GM10248 (cell line): ENCODE data around the gene CDK18.
"Not testable (repeated sequence)": the region's sequence is repeated elsewhere in the genome, so short reads cannot be mapped to it uniquely, and the experiment has no call there.

Experiments used
- CTCF ChIA-PET: fragments of 300-600 bp; sonication (Branson Sonifier 250); formaldehyde crosslinking; extraction: SDS; loops from one replicate; lab custom pipeline; 2021; ENCODE audit warnings: antibody characterized with exemption; lab: Yijun Ruan, JAX
- POLR2A ChIA-PET: fragments of 350-650 bp; sonication (Branson Sonifier 250); formaldehyde crosslinking; extraction: SDS; loops from one replicate; lab custom pipeline; 2020; ENCODE audit warnings: antibody characterized with exemption; lab: Yijun Ruan, JAX
- DNase-seq: peaks from one replicate; pipeline ENCODE4 v3.0.0; 2012; ENCODE audit errors: extremely low spot score
- TF ChIP-seq, protein P1 (sequence below): IDR thresholded peaks from 2 replicates; pipeline ENCODE4 v1.5.1; 2012; ENCODE audit warnings: mild to moderate bottlenecking, low read depth; ENCODE audit errors: extremely low read depth, missing control alignments, control extremely low read depth

The CDK18 gene

DNA sequence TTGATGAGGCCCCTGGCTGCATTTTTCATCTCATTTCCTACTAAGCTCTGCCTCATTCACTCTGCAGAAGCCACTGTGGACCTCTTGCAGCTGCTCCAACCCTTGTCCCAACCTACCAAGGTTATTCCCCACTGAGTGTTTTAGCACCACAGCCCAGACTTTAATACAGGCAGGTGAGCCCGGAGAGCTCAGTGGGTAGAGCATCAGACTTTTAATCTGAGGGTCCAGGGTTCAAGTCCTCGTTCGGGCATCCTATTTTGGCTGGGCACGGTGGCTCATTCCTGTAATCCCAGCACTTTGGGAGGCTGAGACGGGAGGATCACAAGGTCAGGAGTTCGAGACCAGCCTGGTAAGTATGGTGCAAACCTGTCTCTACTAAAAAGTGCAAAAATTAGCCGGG lies 30.5 kb upstream of the CDK18 start:
- ChIA-PET POLR2A (no interaction called here), CTCF (interaction anchor here (1.0 to 4.4 kb wide), 4 partner anchors 13 to 120 kb away, joined by 3 to 49 read pairs (median 4); no protein-coding TSS in a partner anchor)
- DNase-seq, result no peak
- TF ChIP-seq, protein P1, sequence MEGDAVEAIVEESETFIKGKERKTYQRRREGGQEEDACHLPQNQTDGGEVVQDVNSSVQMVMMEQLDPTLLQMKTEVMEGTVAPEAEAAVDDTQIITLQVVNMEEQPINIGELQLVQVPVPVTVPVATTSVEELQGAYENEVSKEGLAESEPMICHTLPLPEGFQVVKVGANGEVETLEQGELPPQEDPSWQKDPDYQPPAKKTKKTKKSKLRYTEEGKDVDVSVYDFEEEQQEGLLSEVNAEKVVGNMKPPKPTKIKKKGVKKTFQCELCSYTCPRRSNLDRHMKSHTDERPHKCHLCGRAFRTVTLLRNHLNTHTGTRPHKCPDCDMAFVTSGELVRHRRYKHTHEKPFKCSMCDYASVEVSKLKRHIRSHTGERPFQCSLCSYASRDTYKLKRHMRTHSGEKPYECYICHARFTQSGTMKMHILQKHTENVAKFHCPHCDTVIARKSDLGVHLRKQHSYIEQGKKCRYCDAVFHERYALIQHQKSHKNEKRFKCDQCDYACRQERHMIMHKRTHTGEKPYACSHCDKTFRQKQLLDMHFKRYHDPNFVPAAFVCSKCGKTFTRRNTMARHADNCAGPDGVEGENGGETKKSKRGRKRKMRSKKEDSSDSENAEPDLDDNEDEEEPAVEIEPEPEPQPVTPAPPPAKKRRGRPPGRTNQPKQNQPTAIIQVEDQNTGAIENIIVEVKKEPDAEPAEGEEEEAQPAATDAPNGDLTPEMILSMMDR, result no peak

DNA sequence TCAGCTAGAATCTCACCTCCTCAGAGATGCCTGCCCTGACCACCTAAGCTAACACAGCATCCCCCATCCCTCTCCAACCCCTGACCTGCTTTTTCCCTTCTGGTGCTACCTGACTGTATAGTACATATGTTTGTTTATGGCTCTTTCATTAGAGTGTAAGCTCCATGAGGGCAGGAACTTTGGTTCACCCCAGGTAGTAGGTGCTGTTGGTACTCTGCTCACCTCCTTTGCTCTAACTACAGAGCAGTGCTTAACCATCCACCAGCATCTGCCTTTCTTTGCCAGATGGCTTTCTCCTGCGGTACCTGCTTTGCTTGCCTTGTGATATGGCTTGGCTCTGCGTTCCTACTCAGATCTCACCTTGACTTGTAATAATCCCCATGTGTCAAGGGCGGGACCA lies 29.9 kb upstream of the CDK18 start:
- CTCF ChIA-PET, result interaction anchor here (1.4 to 4.4 kb wide), 3 partner anchors 12 to 50 kb away, joined by 3 to 49 read pairs (median 4); no protein-coding TSS in a partner anchor
- POLR2A ChIA-PET, result no interaction called here
- DNase-seq, result no peak
- TF ChIP-seq, protein P1, result no peak

DNA sequence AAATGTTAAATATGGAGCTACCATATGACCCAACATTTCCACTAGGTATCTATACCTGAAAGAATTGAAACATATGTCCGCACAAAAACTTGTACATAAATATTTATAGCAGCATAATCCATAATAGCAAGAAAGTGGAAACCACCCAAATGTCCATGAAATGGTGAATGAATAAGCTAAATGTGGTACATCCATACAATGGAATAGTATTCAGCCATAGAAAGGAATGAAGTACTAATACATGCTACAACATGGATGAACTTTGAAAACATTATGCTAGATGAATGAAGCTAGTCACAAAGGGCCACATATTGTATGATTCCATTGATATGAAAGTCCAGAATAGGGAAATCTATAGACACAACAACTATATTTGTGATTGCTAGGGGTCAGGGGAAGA lies 28.6 kb upstream of the CDK18 start:
- POLR2A ChIA-PET, result no interaction called here
- CTCF ChIA-PET, result interaction anchor here (0.8 to 4.4 kb wide), 5 partner anchors 11 to 182 kb away, joined by 3 to 49 read pairs (median 5); no protein-coding TSS in a partner anchor
- no peak for DNase-seq
- TF ChIP-seq, protein P1, result no peak

DNA sequence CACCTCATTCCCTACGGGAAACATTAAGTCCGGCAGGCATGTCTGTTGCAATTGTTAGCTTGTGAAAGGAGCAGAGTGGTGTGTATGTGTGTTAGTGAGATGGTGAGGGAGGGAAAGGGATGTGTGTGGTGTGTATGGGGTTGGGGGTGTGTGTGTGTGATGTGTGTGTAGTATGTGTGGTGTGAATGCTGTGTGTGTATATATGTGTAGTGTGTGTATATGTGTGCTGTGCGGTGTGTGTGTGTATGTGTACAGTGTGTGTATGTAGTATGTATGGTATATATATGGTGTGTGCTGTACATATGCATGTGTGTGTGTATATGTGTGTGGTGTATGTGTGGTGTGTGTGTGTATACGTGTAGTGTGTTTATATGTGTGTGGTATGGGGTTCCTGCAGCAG lies 27.8 kb upstream of the CDK18 start:
- no peak for DNase-seq
- ChIA-PET CTCF (interaction anchor here (1.0 to 4.4 kb wide), 4 partner anchors 10 to 182 kb away, joined by 3 to 49 read pairs (median 5); no protein-coding TSS in a partner anchor), POLR2A (no interaction called here)
- TF ChIP-seq, protein P1, result no peak

DNA sequence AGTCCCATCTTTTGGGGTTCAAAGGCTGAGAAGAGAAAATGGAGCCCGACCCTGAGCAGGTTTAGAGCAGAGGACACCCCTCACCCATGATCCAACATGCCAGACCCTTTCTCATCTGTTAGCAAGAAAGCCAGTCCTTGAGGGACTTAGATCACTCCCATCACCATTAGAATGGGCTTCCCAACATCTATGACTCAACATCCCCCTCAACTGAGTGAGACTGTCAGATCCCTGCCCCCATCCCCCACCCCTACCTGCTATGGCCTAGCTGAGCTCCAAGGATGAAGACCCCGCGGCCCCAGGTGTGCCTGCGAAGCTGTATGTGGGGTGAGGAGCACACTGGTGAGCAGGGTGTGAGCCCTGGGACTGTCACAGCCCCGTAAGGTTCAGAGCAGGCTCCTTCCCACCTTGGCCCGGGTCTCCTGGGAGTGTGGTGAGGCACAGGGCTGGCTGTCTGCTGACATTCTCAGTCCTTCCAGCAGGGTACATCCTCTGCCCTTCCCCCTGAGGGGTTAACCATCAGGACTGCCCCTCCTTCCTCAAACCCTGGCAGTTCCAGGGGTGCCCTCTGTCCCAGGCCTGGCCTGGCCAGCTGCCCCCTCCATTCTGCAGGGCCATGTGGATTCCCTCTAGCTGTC lies 27.2 kb upstream of the CDK18 start:
- DNase-seq, result no peak
- CTCF ChIA-PET, result interaction anchor here (1.1 to 4.4 kb wide), 5 partner anchors 9 to 181 kb away, joined by 3 to 49 read pairs (median 5); no protein-coding TSS in a partner anchor
- TF ChIP-seq, protein P1, result no peak
- POLR2A ChIA-PET, result no interaction called here

DNA sequence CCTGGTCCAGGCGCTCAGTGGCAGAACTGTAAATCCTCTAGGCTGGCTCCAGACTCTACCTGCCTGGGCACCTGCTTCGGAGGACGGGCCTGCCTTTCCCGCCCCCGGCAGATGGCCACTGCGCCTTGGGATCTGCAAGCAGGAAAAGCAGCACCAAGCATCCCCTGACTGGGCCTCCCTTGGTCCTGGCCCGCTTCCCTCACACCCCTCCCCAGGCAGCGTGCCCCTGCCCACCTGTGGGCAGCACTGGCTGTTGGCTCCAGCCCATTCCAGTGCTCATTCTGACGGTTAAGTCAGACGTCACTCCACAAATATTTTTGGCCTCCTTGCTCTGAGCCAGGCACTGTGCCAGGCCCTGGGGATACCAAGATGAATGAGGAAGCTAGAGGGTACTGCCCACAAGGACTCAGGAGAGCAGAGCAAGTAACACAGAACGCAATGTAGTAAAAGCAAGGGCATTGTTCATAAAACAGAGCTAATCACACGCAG lies 26.7 kb upstream of the CDK18 start:
- ChIA-PET CTCF (interaction anchor here (0.9 to 3.0 kb wide), 8 partner anchors 9 to 142 kb away, joined by 3 to 16 read pairs (median 4); no protein-coding TSS in a partner anchor), POLR2A (no interaction called here)
- no peak for DNase-seq
- TF ChIP-seq, protein P1, result no peak

DNA sequence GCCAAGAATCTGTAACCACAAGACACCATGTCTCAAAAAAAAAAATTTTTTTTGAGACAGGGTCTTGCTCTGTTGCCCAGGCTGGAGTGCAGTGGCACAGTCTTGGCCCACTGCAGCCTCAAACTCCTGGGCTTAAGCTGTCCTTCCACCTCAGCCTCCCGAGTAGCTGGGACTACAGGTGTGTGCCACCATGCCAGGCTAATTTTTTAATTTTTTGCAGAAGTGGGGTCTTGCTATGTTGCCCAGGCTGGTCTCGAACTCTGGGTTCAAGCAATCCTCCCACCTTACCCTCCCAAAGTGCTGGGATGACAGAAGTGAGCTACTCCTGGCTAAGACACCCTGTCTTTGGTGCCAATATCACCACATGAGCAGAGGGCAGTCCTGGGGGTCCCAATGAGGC lies 25.5 kb upstream of the CDK18 start:
- POLR2A ChIA-PET, DNase-seq: not testable (repeated sequence)
- CTCF ChIA-PET, result interaction anchor here (1.1 to 3.0 kb wide), 8 partner anchors 7 to 205 kb away, joined by 3 to 16 read pairs (median 6); no protein-coding TSS in a partner anchor
